ENCODE measurements around the gene ASXL3.

Gene ASXL3

DNA sequence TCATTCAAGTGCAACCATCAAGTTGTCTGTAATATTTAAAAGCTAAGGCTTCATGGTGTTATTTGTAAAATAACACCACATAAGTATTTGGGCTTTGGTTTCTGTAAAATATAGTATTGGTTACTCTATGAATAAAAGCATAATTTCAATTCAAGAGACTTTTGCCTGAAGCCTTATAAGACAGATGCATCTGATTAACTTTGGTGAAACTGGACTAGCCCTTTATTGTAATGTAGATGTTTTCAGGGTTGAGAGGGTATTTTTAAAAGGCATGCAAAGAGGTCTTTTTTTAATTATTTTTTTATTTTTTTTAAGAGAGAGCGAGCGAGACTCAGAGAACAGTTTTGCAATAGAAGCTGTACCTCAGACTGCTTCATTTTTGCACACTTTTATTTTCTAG, 66.5 kb downstream of the ASXL3 start:
- CTCF ChIA-PET, result no interaction called here
- TF ChIP-seq BHLHE40 (IDR thresholded peaks at IDR 0.05; ENCODE audit: borderline replicate concordance) (no peak), SUZ12 (IDR thresholded peaks at IDR 0.05) (no peak), SP1 (IDR thresholded peaks at IDR 0.05) (no peak), FOXK2 (IDR thresholded peaks at IDR 0.05) (no peak), ELF4 (IDR thresholded peaks at IDR 0.05) (no peak), FOXA1 (IDR thresholded peaks at IDR 0.05) (no peak), FOXM1 (IDR thresholded peaks at IDR 0.05; ENCODE audit: borderline replicate concordance) (no peak), CTBP1 (IDR thresholded peaks at IDR 0.05; ENCODE audit: borderline replicate concordance) (no peak), TARDBP (IDR thresholded peaks at IDR 0.05) (no peak)
- TF ChIP-seq, protein P1, sequence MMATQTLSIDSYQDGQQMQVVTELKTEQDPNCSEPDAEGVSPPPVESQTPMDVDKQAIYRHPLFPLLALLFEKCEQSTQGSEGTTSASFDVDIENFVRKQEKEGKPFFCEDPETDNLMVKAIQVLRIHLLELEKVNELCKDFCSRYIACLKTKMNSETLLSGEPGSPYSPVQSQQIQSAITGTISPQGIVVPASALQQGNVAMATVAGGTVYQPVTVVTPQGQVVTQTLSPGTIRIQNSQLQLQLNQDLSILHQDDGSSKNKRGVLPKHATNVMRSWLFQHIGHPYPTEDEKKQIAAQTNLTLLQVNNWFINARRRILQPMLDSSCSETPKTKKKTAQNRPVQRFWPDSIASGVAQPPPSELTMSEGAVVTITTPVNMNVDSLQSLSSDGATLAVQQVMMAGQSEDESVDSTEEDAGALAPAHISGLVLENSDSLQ (IDR thresholded peaks at IDR 0.05), result no peak
- POLR2A ChIA-PET, result no interaction called here
- DNase-seq (ENCODE audit: extremely low spot score), result no peak

DNA sequence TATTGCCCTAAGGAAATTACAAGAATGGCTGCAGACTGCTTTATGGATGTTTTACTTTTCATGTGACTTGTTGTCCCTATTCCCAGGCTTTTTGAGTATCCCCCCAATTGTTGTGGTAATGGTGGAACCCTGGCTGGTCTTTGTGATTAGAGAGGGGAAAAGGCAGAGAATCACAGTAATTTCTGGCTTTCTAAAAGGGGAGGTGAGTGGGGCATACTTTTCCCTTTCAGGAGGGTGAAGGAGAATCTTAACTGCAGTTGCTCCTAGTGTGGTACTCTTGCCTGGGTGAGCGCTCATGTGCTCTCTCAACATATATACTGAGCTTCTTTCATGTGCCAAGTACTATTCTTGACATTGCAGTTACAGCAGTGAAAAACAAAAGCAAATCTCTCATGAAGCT, 69.3 kb downstream of the ASXL3 start:
- ChIA-PET POLR2A (no interaction called here), CTCF (no interaction called here)
- DNase-seq (ENCODE audit: extremely low spot score), result no peak
- no peak for TF ChIP-seq CTBP1 (IDR thresholded peaks at IDR 0.05; ENCODE audit: borderline replicate concordance)
- no peak for TF ChIP-seq L3MBTL2 (conservative IDR thresholded peaks at IDR 0.05)
- TF ChIP-seq BHLHE40 (IDR thresholded peaks at IDR 0.05; ENCODE audit: borderline replicate concordance), result no peak
- no peak for TF ChIP-seq SP1 (IDR thresholded peaks at IDR 0.05)

DNA sequence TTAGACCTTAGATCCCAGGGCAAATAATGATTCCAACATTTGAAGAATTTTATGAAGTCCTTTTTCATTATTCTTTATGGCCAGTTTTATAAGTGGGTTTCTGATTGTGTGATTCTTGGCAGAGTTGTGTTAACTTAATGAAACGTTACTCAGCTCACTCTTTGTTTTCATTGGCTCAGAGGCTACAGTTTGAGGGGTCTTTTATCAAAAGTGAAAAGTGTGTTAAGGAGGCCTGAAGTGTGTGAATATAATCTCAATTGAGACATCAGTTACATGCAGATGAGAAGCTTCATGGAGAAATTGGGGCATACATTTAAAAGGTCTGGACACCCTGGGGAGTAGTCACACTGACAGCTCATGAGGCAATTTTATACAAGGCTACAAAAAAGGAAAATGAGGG, 74.6 kb downstream of the ASXL3 start:
- ChIA-PET POLR2A (no interaction called here), CTCF (interaction anchor here (1.2 kb wide), 1 partner anchor 48 kb away, joined by 3 read pairs; no protein-coding TSS in a partner anchor)
- TF ChIP-seq, protein P1 (IDR thresholded peaks at IDR 0.05), result 0 out of 2 replicates have a peak, but pooled peaks have one; percentile 14
- TF ChIP-seq TARDBP (IDR thresholded peaks at IDR 0.05), result no peak
- DNase-seq (ENCODE audit: extremely low spot score), result no peak

DNA sequence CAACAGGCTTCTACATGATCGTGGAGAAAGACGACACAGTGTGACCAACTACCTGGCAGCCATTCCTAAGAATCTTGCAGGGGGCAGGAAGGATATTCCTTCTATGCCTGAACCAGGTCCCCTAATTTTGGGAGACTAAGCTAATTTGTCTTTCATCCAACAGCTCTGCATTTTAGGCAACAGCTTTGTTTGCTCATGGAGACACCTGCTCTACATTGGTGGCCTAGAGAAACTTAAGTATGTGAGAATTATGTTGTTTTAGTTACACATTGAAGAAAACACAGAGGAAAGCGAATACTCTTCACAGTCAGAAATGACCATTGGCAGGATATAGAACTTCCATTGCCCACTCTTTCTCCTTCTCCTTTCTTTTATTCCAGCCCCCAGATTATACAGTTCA, 75.2 kb downstream of the ASXL3 start:
- ChIA-PET POLR2A (no interaction called here), CTCF (interaction anchor here (1.2 kb wide), 1 partner anchor 49 kb away, joined by 3 read pairs; no protein-coding TSS in a partner anchor)
- TF ChIP-seq L3MBTL2 (conservative IDR thresholded peaks at IDR 0.05) (no peak), ZNF384 (IDR thresholded peaks at IDR 0.05) (no peak), CTBP1 (IDR thresholded peaks at IDR 0.05; ENCODE audit: borderline replicate concordance) (no peak), ARNT (IDR thresholded peaks at IDR 0.05) (no peak), SP1 (IDR thresholded peaks at IDR 0.05) (no peak), LEF1 (IDR thresholded peaks at IDR 0.05; ENCODE audit: borderline replicate concordance) (no peak), HDGF (IDR thresholded peaks at IDR 0.05; ENCODE audit: borderline replicate concordance) (no peak), NFRKB (IDR thresholded peaks at IDR 0.05) (no peak), FOXK2 (IDR thresholded peaks at IDR 0.05) (no peak)
- DNase-seq (ENCODE audit: extremely low spot score), result no peak

DNA sequence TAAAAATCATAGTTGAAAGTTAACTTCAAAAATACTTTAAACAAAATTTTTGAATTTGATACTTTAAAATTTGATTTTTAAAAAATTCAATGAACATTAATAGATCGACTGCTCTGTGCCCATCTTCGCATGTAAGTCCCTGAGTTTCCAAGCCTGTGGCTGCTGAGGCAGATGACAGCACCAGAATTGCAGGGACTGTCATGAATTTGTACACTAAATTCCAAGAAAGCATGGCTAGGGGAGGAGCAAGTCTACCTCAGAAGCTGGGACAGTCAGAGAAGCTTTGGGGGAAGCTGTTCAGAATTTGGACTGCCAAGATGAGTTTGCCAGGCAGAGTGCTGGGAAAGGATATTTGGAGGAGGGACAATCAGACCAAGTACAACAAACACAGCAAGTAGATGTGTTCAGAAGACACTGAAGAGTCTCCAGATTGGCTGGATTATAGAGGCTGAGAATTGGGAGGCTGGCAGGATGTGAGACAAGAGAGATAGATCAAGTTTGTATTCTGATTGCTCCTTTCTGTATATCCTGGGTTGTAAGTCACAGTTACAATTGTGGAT, 79.0 kb downstream of the ASXL3 start:
- CTCF ChIA-PET, result interaction anchor here (0.6 kb wide), 1 partner anchor 10 kb away, joined by 4 read pairs; no protein-coding TSS in a partner anchor
- no peak for DNase-seq (ENCODE audit: extremely low spot score)
- TF ChIP-seq ARNT (IDR thresholded peaks at IDR 0.05) (no peak), NFRKB (IDR thresholded peaks at IDR 0.05) (no peak), TARDBP (IDR thresholded peaks at IDR 0.05) (no peak), SP1 (IDR thresholded peaks at IDR 0.05) (no peak), SUZ12 (IDR thresholded peaks at IDR 0.05) (no peak), ZNF384 (IDR thresholded peaks at IDR 0.05) (no peak), ELF4 (IDR thresholded peaks at IDR 0.05) (no peak), BHLHE40 (IDR thresholded peaks at IDR 0.05; ENCODE audit: borderline replicate concordance) (no peak), FOXM1 (IDR thresholded peaks at IDR 0.05; ENCODE audit: borderline replicate concordance) (no peak), CTBP1 (IDR thresholded peaks at IDR 0.05; ENCODE audit: borderline replicate concordance) (no peak), L3MBTL2 (conservative IDR thresholded peaks at IDR 0.05) (no peak), FOXA1 (IDR thresholded peaks at IDR 0.05) (no peak), HDGF (IDR thresholded peaks at IDR 0.05; ENCODE audit: borderline replicate concordance) (no peak), LEF1 (IDR thresholded peaks at IDR 0.05; ENCODE audit: borderline replicate concordance) (no peak), FOXK2 (IDR thresholded peaks at IDR 0.05) (no peak)
- TF ChIP-seq, protein P1 (IDR thresholded peaks at IDR 0.05), result no peak
- POLR2A ChIA-PET, result no interaction called here

DNA sequence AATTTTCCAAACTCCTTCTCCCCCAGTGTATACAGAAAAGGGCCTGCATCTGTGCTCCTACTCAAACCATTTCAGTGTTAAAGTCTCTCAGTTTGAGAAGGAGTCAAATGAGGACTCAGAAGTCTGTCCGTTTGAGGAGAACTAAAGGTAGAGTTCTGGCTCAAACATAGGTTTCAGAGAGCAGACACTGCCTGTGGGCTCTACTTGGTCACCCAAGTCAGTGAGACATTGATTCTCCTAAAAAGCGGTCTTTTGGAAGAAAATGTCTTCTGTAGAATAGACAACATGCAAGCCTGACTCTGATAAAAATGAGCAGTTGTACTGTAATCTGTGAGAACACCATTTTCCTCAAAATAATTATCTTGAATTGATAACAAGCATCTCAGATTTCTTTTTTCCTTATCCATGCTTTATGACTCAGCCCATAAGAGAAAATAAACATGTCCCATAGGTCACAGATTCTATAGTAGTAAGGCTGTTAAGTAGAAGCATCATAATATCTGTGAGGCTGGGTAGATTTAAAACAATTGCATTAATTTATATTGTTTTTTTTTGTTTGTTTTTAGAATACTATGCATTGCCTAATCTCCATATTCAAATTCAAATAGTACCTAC, 82.8 kb downstream of the ASXL3 start:
- TF ChIP-seq ARNT (IDR thresholded peaks at IDR 0.05), result no peak
- TF ChIP-seq L3MBTL2 (conservative IDR thresholded peaks at IDR 0.05), result no peak
- TF ChIP-seq SP1 (IDR thresholded peaks at IDR 0.05), result no peak
- no peak for TF ChIP-seq FOXA1 (IDR thresholded peaks at IDR 0.05)
- TF ChIP-seq NFRKB (IDR thresholded peaks at IDR 0.05), result no peak
- TF ChIP-seq HDGF (IDR thresholded peaks at IDR 0.05; ENCODE audit: borderline replicate concordance), result no peak
- no peak for TF ChIP-seq BHLHE40 (IDR thresholded peaks at IDR 0.05; ENCODE audit: borderline replicate concordance)
- TF ChIP-seq FOXM1 (IDR thresholded peaks at IDR 0.05; ENCODE audit: borderline replicate concordance), result no peak
- no peak for TF ChIP-seq TARDBP (IDR thresholded peaks at IDR 0.05)
- peak; percentile 26 for DNase-seq (ENCODE audit: extremely low spot score)
- CTCF ChIA-PET, result no interaction called here
- POLR2A ChIA-PET, result no interaction called here
